Activated CD4-positive, CD25-positive, alpha-beta regulatory T cell treated with anti-CD3 and anti-CD28 coated beads, Interleukin-2, amount 50 U/mL, for 72 hours (primary cell): ENCODE data around the gene CNGA3.

Experiments
- DNase-seq: peaks from one replicate; pipeline ENCODE4 v3.0.0; 2021

The CNGA3 gene

GRCh38 chr2:98445683-98446581 is 99.7 kb downstream of the CNGA3 start:
- DNase-seq, result no peak

- no peak for DNase-seq
These were observed 100.6 kb downstream of the CNGA3 start for GRCh38 chr2:98446850-98447249.
